H54 (cell line): ENCODE results near the gene PIGN.

Experiments
- DNase-seq: peaks from one replicate; pipeline ENCODE4 v3.0.0; 2011; ENCODE audit warnings: low spot score, mixed read lengths; ENCODE audit not compliant: insufficient read length
- FAIRE-seq: peaks from 3 replicates; lab custom pipeline; 2011; peaks lifted over from hg19 to GRCh38; lab: Jason Lieb, UNC
- POLR2A ChIP-seq: IDR thresholded peaks from 2 replicates; pipeline ENCODE4 v1.6.1; 2011; ENCODE audit warnings: low read depth, mild to moderate bottlenecking, low read length

PIGN gene

GRCh38 chr18:62080172-62080900 lies 106.5 kb downstream of the PIGN start:
- FAIRE-seq (no peak), DNase-seq (no peak)
- no peak for TF ChIP-seq POLR2A

DNA sequence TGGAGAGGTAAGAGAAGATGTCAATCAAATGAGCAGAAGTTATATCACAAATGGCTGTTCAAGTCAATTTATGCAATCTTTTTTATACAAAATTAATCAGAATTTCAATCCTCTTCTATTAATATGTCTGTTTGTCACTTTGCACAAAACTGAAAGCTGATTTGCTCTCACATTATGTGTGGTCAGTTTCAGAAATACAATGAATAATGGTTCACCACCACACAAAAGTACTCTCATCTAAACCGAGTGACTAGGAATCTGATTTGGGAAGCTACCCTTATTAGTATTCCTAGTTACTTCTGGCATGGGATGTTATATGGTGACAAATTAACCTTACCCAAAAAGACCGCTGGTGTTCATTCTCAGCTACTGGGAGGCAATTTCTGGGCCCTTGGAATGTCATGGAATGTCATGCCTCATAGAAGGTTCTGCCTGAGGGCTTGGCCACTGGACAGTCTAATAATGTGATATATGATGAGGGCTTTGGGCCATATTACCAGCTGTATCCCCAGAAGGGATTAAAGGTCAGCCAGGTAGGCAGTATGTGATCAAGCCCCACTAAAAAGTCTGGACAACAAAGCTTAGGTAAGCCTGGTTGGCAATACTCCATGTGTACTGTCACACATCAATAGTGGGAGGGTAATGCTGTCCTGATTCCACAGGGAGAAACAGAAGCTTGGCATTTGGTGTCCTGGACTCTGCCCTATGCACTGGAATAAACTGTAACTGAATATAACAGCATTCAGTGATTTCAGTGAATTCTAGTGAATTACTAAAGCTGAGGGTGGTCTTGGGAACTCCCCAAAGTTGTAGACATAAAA lies 113.2 kb downstream of the PIGN start:
- no peak for FAIRE-seq
- DNase-seq: no peak
- no peak for TF ChIP-seq POLR2A

- no peak for DNase-seq
- no peak for FAIRE-seq
- no peak for TF ChIP-seq POLR2A
Observed at GRCh38 chr18:62072370-62072769, 114.5 kb downstream of the PIGN start.

DNA sequence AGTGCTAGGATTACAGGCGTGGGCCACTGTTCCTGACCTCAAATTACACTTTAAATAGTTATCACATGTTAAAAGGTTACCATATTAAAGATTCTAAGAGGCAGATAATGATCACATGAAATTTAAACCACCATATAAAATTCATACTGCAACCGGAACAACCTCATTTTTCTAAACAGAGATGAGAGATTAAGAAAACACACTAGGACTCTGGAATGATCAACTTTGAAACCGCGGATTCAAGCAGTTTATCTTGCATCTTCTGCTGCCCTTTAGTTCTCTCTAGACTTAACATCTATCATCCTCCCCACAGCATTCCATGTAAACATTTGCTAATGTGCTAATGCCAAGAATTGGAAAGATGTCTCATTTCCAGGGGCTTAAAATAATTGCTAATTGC lies 115.8 kb downstream of the PIGN start:
- DNase-seq: no peak

GRCh38 chr18:62070302-62070701 lies 116.6 kb downstream of the PIGN start:
- DNase-seq (no peak), FAIRE-seq (no peak)
- no peak for TF ChIP-seq POLR2A

More for the DNA sequence above, 115.8 kb downstream of the PIGN start:
- no peak for TF ChIP-seq POLR2A
- no peak for FAIRE-seq

DNA sequence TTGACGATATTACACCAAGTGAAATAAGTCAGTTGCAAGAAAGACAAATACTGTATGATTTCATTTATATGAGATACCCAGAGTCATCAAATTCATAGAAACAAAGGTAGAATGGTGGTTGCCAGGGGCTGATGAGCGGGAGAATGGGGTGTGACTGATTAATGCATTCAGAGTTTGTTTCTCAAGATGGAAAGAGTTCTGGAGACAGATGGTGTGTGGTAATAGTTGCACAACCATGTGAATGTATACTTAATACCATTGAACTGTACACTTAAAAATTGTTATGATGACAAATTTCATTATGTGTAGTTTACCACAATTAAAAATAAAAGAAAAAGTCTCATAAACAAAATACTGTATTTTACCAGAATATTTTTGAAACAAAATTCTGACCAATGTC lies 117.3 kb downstream of the PIGN start:
- FAIRE-seq (no peak), DNase-seq (no peak)
- TF ChIP-seq POLR2A: no peak

DNA sequence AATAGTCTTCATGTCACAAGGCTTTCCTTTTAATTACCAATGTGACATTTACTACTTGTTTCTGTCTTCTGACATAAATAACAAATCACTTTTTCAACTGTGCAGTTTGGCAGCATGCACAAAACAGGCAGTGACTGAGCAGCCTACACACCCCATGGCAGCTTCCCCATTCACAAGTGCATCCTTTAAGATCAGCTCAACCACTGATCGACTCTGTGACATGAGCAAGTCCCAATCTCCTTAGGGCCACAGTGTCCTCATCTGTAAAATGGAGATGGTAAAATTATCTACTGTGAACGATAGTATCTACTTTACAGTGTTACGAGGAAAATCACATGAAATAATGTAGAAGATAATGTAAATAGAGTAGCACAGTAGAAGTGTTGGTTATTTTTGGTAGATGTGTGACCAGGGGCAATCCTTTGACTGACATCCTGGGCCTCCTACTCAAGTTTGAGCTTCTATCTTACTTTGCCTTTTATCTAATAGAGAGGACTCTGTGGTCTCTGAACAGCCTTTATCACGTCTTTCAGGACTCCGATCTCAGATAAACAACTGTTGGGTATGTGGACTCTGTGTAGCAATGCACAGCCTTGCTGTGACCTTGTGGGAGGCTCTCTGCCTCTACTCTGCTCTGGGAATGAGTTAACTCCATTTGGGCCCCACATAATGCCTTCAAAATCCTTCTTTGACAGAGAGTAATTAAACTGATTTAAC lies 120.6 kb downstream of the PIGN start:
- no peak for DNase-seq
- FAIRE-seq: no peak
- no peak for TF ChIP-seq POLR2A

DNA sequence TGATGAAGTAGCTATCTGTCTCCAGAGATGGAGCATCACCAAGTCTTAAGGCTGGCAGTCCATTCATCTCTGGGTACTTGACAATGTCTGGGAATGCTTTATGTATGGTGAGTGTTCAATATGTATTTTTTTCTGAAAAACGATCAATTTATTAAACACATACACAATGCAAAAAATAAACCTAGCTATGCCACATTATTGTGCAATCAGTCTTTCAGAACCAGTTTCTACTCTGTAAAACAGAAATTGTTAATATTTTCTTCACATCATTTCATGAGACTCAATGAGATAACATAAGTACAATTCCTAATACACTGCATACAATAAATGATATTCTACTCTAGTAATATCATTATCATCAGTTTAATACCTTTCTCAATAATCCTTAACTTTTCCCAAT lies 122.5 kb downstream of the PIGN start:
- FAIRE-seq (no peak), DNase-seq (no peak)
- no peak for TF ChIP-seq POLR2A

DNA sequence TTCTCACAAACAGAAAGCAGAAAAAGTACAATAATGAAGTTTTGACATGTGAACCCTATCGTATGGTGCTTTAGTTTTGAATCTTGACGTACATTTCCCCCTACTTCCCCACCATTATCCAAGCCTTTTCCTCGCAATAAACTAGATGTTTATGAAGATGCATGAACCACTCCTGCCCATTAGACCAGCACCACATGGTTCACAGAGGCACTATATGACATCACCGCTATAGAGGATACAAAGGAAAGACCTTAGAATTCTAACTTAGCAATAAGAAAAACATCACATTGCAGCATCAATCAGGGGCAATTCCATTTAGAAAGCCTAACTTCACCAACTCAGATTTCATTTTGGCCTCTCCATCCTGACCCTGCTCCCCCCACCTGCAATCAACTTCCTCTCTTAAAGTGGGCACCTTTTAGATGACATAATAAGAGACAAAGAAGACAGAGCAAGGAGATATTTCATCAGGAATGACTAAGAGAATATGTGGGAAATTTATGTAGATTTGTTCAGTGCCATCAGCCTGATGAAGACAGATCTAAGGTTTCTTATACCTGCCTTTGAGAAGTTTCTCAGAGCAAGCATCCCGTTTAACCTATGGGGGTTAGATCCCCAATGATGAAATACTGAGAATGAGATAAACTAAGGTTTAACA lies 124.9 kb downstream of the PIGN start:
- no peak for DNase-seq
- FAIRE-seq: no peak
- TF ChIP-seq POLR2A: no peak

DNA sequence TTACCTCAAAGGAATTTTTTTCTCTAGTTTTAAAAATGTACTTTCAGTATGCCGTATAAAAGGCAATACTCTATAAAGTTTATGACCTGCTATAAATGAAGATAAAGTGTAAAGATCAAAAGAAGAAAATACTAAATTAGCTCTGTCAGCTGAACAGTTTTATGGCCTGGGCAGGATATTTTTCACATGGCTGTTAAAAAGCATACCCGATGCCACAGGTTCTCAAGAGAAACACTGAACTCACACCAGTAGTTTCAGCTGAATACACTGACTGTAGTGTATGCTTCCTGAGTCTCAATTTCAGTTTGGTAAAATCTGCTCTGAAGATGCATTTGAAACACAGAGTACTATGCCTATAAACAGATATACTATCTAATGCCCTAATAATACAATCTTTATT lies 126.0 kb downstream of the PIGN start:
- DNase-seq: no peak
- no peak for TF ChIP-seq POLR2A

GRCh38 chr18:62054929-62055498 lies 131.8 kb downstream of the PIGN start:
- no peak for TF ChIP-seq POLR2A
- DNase-seq (no peak), FAIRE-seq (no peak)

More for the DNA sequence above, 126.0 kb downstream of the PIGN start:
- FAIRE-seq: no peak

DNA sequence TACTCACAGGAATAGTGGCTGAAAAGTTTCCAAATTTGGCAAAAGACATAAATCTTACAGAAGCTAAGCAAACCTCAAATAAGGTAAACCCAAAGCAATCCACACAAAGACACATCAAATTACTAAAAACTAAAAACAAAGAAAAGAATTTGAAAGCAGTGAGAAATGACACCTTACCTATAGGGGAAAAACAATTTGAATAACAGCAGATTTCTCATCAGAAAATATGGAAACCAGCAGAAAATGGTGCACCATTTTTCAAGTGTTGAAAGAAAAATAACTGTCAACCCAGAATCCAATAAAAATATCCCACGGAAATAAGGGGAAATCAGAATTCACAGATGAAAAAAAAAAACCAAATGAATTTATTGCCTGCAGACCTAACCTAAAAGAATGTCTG lies 138.6 kb downstream of the PIGN start:
- no peak for FAIRE-seq
- DNase-seq: no peak
- TF ChIP-seq POLR2A: no peak

GRCh38 chr18:62045316-62045715 lies 141.5 kb downstream of the PIGN start:
- no peak for TF ChIP-seq POLR2A
- FAIRE-seq: no peak
- DNase-seq: no peak
